HL-60 (cell line): Measurements from ENCODE around the gene MTFP1.

Experiments
- DNase-seq, 2 experiments: peaks; one replicate each; pipeline ENCODE4 v3.0.0-alpha.2; 2010 to 2020; ENCODE audit warnings: low read depth in 1 of 2, low spot score in 1 of 2
- H3K27ac ChIP-seq: fragments of 250-450 bp; sonication (Bioruptor Pico); replicated peaks from 2 replicates; pipeline ENCODE4 v1.5.1; 2020; ENCODE audit warnings: mild to moderate bottlenecking, moderate library complexity
- H3K27me3 ChIP-seq: fragments of 250-450 bp; sonication (Bioruptor Pico); 2 replicates; pipeline ENCODE4 v1.5.1; 2021; ENCODE audit warnings: mild to moderate bottlenecking, moderate library complexity; ENCODE audit not compliant: insufficient read depth, poor library complexity, severe bottlenecking
- H3K4me3 ChIP-seq: replicated peaks from 2 replicates; pipeline ENCODE4 v1.5.1; 2011; ENCODE audit warnings: mild to moderate bottlenecking, control low read depth, low read length; ENCODE audit not compliant: insufficient read depth
- GABPA ChIP-seq: IDR thresholded peaks from 2 replicates; pipeline ENCODE4 v1.6.1; 2012; ENCODE audit warnings: low read depth
- POLR2AphosphoS5 ChIP-seq: IDR thresholded peaks from 2 replicates; pipeline ENCODE4 v1.6.1; 2012; ENCODE audit warnings: low read depth
- SPI1 ChIP-seq: IDR thresholded peaks from 2 replicates; pipeline ENCODE4 v1.6.1; 2012; ENCODE audit warnings: low read depth, mild to moderate bottlenecking, borderline replicate concordance
- TF ChIP-seq, protein P1 (sequence below): IDR thresholded peaks from one replicate; pipeline ENCODE4 v1.5.1; 2011; ENCODE audit warnings: low read length, control low read depth, inconsistent platforms; ENCODE audit not compliant: insufficient read depth
- TF ChIP-seq, protein P2 (sequence below): IDR thresholded peaks from 2 replicates; pipeline ENCODE4 v1.6.1; 2012; ENCODE audit warnings: low read depth; ENCODE audit not compliant: insufficient replicate concordance

MTFP1 gene

DNA sequence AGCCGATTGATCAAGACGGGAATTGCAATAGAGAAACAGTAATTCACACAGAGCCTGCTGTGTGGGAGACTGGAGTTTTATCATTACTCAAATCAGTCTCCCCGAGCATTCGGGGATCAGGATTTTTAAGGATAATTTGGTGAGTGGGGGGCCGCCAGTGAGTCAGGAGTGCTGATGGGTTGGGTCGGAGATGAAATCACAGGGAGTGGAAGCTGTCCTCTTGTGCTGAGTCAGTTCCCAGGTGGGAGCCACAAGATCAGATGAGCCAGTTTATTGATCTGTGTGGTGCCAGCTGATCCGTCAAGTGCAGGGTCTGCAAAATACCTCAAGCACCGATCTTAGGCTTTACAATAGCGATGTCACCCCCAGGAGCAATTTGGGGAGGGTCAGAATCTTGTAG lies 15.5 kb downstream of the MTFP1 start:
- DNase-seq, result no peak
- no peak for TF ChIP-seq POLR2AphosphoS5
- TF ChIP-seq, protein P1, sequence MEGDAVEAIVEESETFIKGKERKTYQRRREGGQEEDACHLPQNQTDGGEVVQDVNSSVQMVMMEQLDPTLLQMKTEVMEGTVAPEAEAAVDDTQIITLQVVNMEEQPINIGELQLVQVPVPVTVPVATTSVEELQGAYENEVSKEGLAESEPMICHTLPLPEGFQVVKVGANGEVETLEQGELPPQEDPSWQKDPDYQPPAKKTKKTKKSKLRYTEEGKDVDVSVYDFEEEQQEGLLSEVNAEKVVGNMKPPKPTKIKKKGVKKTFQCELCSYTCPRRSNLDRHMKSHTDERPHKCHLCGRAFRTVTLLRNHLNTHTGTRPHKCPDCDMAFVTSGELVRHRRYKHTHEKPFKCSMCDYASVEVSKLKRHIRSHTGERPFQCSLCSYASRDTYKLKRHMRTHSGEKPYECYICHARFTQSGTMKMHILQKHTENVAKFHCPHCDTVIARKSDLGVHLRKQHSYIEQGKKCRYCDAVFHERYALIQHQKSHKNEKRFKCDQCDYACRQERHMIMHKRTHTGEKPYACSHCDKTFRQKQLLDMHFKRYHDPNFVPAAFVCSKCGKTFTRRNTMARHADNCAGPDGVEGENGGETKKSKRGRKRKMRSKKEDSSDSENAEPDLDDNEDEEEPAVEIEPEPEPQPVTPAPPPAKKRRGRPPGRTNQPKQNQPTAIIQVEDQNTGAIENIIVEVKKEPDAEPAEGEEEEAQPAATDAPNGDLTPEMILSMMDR, result no peak
- TF ChIP-seq, protein P2, sequence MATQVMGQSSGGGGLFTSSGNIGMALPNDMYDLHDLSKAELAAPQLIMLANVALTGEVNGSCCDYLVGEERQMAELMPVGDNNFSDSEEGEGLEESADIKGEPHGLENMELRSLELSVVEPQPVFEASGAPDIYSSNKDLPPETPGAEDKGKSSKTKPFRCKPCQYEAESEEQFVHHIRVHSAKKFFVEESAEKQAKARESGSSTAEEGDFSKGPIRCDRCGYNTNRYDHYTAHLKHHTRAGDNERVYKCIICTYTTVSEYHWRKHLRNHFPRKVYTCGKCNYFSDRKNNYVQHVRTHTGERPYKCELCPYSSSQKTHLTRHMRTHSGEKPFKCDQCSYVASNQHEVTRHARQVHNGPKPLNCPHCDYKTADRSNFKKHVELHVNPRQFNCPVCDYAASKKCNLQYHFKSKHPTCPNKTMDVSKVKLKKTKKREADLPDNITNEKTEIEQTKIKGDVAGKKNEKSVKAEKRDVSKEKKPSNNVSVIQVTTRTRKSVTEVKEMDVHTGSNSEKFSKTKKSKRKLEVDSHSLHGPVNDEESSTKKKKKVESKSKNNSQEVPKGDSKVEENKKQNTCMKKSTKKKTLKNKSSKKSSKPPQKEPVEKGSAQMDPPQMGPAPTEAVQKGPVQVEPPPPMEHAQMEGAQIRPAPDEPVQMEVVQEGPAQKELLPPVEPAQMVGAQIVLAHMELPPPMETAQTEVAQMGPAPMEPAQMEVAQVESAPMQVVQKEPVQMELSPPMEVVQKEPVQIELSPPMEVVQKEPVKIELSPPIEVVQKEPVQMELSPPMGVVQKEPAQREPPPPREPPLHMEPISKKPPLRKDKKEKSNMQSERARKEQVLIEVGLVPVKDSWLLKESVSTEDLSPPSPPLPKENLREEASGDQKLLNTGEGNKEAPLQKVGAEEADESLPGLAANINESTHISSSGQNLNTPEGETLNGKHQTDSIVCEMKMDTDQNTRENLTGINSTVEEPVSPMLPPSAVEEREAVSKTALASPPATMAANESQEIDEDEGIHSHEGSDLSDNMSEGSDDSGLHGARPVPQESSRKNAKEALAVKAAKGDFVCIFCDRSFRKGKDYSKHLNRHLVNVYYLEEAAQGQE, result no peak
- TF ChIP-seq GABPA, result no peak
- no peak for TF ChIP-seq SPI1
- H3K4me3 ChIP-seq, result no peak overlapping the region
- peaks cover 25% of the 10 kb centered on the region for H3K27me3 ChIP-seq
- no peak overlapping the region for H3K27ac ChIP-seq

DNA sequence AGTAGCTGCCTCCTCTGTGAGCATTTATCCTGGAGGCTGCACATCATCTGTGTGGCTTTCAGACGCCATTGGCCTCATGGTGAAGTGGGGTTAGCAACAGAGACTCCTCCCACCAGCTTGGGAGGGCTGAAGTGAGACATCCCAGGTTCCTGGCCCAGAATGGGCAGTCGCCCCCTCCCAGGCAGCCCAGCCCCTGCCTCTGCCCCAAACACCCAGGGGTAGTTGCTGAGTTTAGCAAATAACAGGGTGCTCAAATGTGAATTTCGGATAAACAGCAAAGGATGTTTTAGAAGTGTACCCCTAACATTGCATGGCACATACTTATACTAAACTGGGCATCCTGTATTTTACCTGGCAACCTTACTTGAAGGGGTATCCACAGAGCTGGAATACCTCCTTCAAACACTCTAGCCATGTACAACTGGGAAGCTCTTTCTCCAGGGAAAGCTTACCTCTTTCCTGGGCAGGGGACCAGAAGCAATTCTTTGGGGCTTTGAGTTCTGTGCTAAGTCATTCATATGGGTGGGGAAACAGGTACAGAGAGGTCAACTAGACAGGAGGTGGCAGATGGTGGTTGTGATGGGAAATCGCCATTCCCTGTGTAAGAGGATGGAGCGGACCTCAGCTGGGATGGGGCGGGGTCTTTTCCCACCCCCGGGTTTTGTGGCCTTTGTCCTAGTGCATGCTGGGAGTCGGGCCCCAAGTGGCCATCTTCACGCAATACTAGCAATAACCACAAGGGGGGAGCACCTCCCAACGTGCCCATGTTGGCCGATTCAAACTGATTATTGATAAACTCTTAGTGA lies 19.3 kb downstream of the MTFP1 start:
- no peak overlapping the region for H3K27ac ChIP-seq
- H3K4me3 ChIP-seq, result no peak overlapping the region
- H3K27me3 ChIP-seq, result peaks cover 28% of the 10 kb centered on the region
- peak; percentile 16 to 36 for DNase-seq
- no peak for TF ChIP-seq POLR2AphosphoS5
- TF ChIP-seq SPI1, result no peak
- TF ChIP-seq GABPA, result no peak
- TF ChIP-seq, protein P1, result peak; percentile 63

DNA sequence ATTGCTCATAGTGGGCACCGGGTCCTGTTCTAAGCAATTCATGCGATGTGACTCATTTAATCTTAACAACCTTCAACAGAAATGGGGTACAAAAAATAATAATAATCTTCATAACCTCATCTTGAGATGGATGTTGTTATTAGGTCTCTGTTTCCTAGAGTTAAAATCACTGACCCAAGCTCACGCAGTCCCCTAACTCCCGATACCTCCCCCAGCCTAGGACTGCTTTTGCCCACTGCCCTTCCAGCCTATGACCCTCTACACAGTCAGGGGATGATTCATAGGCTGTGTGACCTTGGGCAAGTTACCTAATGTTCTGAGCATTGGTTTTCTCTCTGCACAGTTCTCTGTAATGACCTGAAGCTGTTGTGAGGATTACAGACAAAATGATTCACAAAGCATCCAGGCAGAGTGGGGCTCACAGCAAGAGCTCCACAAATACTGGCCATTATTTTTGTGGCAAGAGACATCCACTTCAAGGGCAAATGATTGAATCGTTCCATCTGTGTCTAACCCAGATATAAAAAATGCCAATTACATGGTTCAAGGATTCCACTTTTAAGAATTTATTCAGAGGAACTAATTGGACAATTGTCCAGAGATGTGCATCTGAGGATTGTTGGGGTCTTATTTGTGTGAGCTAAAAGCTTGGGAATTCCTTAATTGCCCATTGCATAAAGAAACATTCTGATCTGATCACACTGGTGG lies 20.0 kb downstream of the MTFP1 start:
- no peak for DNase-seq
- Histone ChIP-seq H3K27ac (no peak overlapping the region), H3K27me3 (peaks cover 28% of the 10 kb centered on the region), H3K4me3 (no peak overlapping the region)
- TF ChIP-seq, protein P1, result no peak
- TF ChIP-seq SPI1, result no peak
- TF ChIP-seq POLR2AphosphoS5, result no peak
- TF ChIP-seq GABPA, result no peak
- TF ChIP-seq, protein P2, result no peak
